Spleen (tissue), 11 donors: ENCODE measurements around the gene KMO. TPM values are rescaled to one million over a fixed set of nuclear protein-coding genes. Genes with fewer than 3 reads are reported as not detected.

Source experiments
- DNase-seq: peaks from one replicate; pipeline ENCODE4 v3.0.0-alpha.2; 2020
- H3K27ac ChIP-seq, 8 donors: fragments of 200-600 bp; sonication (generic) in 7 of 8; 1 replicate in 4 of 8; 2 replicates in 4 of 8; pipeline versions ENCODE4 v1.5.0 to v1.8.0; 2016 to 2021; ENCODE audit warnings: inconsistent platforms in 4 of 8, mild to moderate bottlenecking in 4 of 8, moderate library complexity in 1 of 8
- H3K27me3 ChIP-seq, 7 donors: fragments of 200-600 bp; sonication (generic) in 6 of 7; replicated peaks in 1 of 7; 1 replicate in 4 of 7; 2 replicates in 3 of 7; pipeline versions ENCODE4 v1.5.0 to v1.8.0; 2016 to 2021; ENCODE audit warnings: inconsistent platforms in 3 of 7, mild to moderate bottlenecking in 1 of 7
- H3K36me3 ChIP-seq, 6 donors: fragments of 200-600 bp; sonication (generic) in 5 of 6; 1 replicate in 4 of 6; 2 replicates in 2 of 6; pipeline versions ENCODE4 v1.5.0 to v1.8.0; 2016 to 2021; ENCODE audit warnings: inconsistent platforms in 2 of 6
- H3K4me1 ChIP-seq, 6 donors: fragments of 200-600 bp; sonication (generic) in 5 of 6; 1 replicate in 3 of 6; 2 replicates in 3 of 6; pipeline versions ENCODE4 v1.5.0 to v1.8.0; 2016 to 2021; ENCODE audit warnings: inconsistent platforms in 3 of 6
- H3K4me3 ChIP-seq, 8 donors: fragments of 200-600 bp; sonication (generic) in 7 of 8; 1 replicate in 4 of 8; 2 replicates in 4 of 8; pipeline versions ENCODE4 v1.5.0 to v1.8.0; 2016 to 2021; ENCODE audit warnings: inconsistent platforms in 4 of 8, mild to moderate bottlenecking in 4 of 8, moderate library complexity in 2 of 8
- H3K9me3 ChIP-seq, 8 donors: fragments of 200-600 bp; sonication (generic) in 7 of 8; 1 replicate in 4 of 8; 2 replicates in 4 of 8; pipeline versions ENCODE4 v1.5.0 to v1.8.0; 2016 to 2021; ENCODE audit warnings: inconsistent platforms in 4 of 8
- CTCF ChIP-seq, 11 experiments: fragments of 200-600 bp in 7 of 11; fragments of 450-650 bp in 4 of 11; sonication (generic) in 4 of 11; IDR thresholded peaks in 8 of 11; conservative IDR thresholded peaks in 3 of 11; 1 replicate in 7 of 11; 2 replicates in 4 of 11; pipeline versions ENCODE4 v1.4.0 to v1.8.0; 2016 to 2021; ENCODE audit warnings: antibody characterized with exemption in 11 of 11, inconsistent platforms in 4 of 11, mild to moderate bottlenecking in 1 of 11
- POLR2A ChIP-seq, 3 donors: fragments of 450-650 bp; IDR thresholded peaks; one replicate each; pipeline ENCODE4 v1.5.1; 2017; ENCODE audit warnings: antibody characterized with exemption in 3 of 3, mild to moderate bottlenecking in 1 of 3
- POLR2AphosphoS5 ChIP-seq, 3 donors: sonication (generic); formaldehyde crosslinking; IDR thresholded peaks; one replicate each; pipeline ENCODE4 v1.5.1; 2017; ENCODE audit warnings: antibody characterized with exemption in 3 of 3
- WGBS, 5 donors: extraction: QIAGEN DNeasy Blood & Tissue Kit in 3 of 5; methylation state at CpG; one replicate each; pipeline versions ENCODE4 v1.1.5 to v1.1.7; 2013 to 2018; 5-methylcytosine and 5-hydroxymethylcytosine counted together
- intact Hi-C: fragments of 100-400 bp; cut with DNase I; formaldehyde crosslinking; loops from one replicate; pipeline ENCODE4 v1.15.0; 2023; ENCODE audit warnings: low total_unique reads
- polyA plus RNA-seq, 3 donors: library from polyadenylated mRNA; stranded (reverse); fragments of 200-250 nt; gene quantifications; one replicate each; pipeline ENCODE4 v1.2.1, GENCODE V29; 2013
- total RNA-seq, 7 donors: library from RNA; depleted of rRNA in 3 of 7; stranded (reverse); fragments of >200 nt in 3 of 7; fragmentation: NEBNext Ultra II Directional in 4 of 7; extraction: Animal tissue kit (Norgen Biotek cat#: 25700) in 4 of 7; gene quantifications; one replicate each; pipeline versions ENCODE4 v1.1.0 to v1.2.1, GENCODE V29; 2016 to 2021
- donor health status: healthy with polysubstance abuse.
- donor health status: DM: no; HTN: no; CAD: no; lungs with moderate emphysema.
- donor health status: DM: no; HTN: no; CAD: no.
- donor health status: Bipolar disorder and iron deficiency.
- donor health status: healthy.
- donor health status: DM: no; HTN: no; CAD: no.
- donor health status: DM: yes; HTN: yes; CAD: no.

KMO gene
- total and polyA plus RNA-seq, 10 donors: 10.3 to 25.1 (median 15.2) TPM

DNA sequence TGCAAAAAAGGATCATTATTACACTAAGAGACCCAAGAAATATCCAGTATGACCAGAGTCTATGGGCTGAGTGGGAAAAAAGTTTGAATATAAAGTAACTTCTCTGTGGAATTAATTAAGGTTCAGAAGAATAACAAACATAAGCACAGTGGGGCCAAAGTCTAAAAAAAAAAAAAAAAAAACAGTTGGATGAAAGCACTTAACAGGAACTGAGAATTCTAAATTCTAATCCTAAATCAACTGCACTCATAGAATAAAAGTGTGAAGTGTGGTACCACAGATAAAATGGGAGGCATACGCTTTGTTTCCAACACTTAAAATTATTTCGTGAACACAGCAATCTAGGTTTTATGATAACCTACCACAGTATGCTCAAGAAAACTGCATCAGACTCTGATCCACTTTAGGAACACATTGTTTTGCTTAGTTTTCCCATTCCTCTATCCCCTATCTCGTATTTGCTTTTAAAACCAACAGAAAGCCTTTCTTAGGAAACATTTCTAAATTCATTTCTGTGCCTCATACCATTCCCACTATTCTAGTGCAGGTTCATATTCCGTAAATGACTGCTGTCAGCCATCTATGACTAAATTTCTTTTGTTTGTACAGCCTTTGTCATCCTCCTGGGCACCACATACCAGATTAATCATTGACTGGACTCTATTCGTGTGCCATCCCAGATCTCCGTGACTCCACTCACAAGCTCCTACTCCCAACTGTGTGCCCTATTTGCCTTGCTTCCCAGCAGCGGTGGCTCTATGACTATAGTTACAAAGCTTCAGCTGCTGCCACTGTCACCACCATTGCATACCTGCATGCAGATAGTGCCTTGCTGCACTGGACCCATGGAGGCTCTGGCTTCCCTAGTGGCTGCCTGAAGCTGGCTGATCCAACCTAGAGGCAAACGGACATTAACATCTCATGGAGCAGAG is 83.1 kb downstream of the KMO start:
- Histone ChIP-seq H3K4me3 (no peak overlapping the region), H3K4me1 (peaks cover 0 to 21% (median 6%) of the 10 kb centered on the region in 6 donors), H3K27me3 (no peaks in the 10 kb centered on the region), H3K9me3 (no peaks in the 10 kb centered on the region), H3K36me3 (no peaks in the 10 kb centered on the region), H3K27ac (no peak overlapping the region)
- TF ChIP-seq POLR2A (IDR thresholded peaks at IDR 0.05) (no peak), POLR2AphosphoS5 (IDR thresholded peaks at IDR 0.05) (no peak), CTCF (IDR thresholded peaks at IDR 0.05 in 8 of 11, conservative IDR thresholded peaks at IDR 0.05 in 3 of 11) (no peak)
- intact Hi-C loops: no loop called here
- DNase-seq: no peak
- 89 to 94% (median 92%) methylated on average over 8 of the region's 8 CpGs for WGBS, 5 donors

DNA sequence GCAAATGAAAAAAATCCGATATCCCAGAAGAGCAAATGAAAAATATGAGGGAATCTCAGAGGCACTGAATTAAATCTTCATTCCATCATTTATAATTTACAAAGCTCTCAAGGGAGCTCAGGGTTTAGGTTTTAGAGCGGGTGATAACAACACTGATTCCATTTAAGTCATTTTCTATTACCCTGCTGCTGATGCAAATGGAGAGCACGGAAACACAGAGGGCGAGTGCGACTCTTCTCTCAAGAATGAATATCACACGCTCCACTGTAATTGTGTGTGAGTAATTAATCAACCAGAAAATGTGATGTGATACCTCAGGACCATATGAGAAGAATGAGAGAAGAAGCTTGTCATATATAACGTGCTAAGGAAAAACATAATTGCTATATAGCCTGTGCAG is 85.2 kb downstream of the KMO start:
- no peaks in the 10 kb centered on the region for H3K36me3 ChIP-seq
- DNase-seq: no peak
- 84 to 97% (median 93%) methylated on average over 7 of the region's 7 CpGs for WGBS, 5 donors
- no peak overlapping the region for H3K4me3 ChIP-seq
- H3K27me3 ChIP-seq: no peaks in the 10 kb centered on the region
- H3K27ac ChIP-seq: no peak overlapping the region
- intact Hi-C loops: no loop called here
- no peaks in the 10 kb centered on the region for H3K9me3 ChIP-seq
- TF ChIP-seq POLR2A (IDR thresholded peaks at IDR 0.05) (no peak), CTCF (IDR thresholded peaks at IDR 0.05 in 8 of 11, conservative IDR thresholded peaks at IDR 0.05 in 3 of 11) (no peak), POLR2AphosphoS5 (IDR thresholded peaks at IDR 0.05) (no peak)
- peaks cover 0 to 2% (median 0%) of the 10 kb centered on the region in 6 donors for H3K4me1 ChIP-seq

GRCh38 chr1:241622669-241623068 is 90.5 kb downstream of the KMO start:
- DNase-seq: no peak
- no peak overlapping the region for H3K4me3 ChIP-seq
- TF ChIP-seq POLR2AphosphoS5 (IDR thresholded peaks at IDR 0.05) (no peak), POLR2A (IDR thresholded peaks at IDR 0.05) (no peak), CTCF (IDR thresholded peaks at IDR 0.05 in 8 of 11, conservative IDR thresholded peaks at IDR 0.05 in 3 of 11) (no peak)
- intact Hi-C loops: loop anchor here (10.0 kb wide), 1 partner anchor 88 kb away; the partner anchor contains the start of gene KMO
- no peaks in the 10 kb centered on the region for H3K36me3 ChIP-seq
- H3K4me1 ChIP-seq: peaks cover 0 to 7% (median 5%) of the 10 kb centered on the region in 6 donors
- no peaks in the 10 kb centered on the region for H3K9me3 ChIP-seq
- H3K27ac ChIP-seq: no peak overlapping the region
- WGBS, 5 donors: 93 to 98% (median 96%) methylated on average over 5 of the region's 5 CpGs
- H3K27me3 ChIP-seq: no peaks in the 10 kb centered on the region

- DNase-seq: no peak
- Histone ChIP-seq H3K4me3 (no peak overlapping the region), H3K27me3 (no peaks in the 10 kb centered on the region), H3K4me1 (peaks cover 0 to 16% (median 14%) of the 10 kb centered on the region in 6 donors), H3K27ac (no peak overlapping the region), H3K9me3 (no peaks in the 10 kb centered on the region), H3K36me3 (no peaks in the 10 kb centered on the region)
- intact Hi-C loops: loop anchor here (10.0 kb wide), 1 partner anchor 90 kb away; the partner anchor contains the start of gene KMO
- WGBS, 5 donors: 92 to 100% (median 96%) methylated on average over 2 of the region's 2 CpGs
- no peak for TF ChIP-seq POLR2A (IDR thresholded peaks at IDR 0.05)
- TF ChIP-seq CTCF (IDR thresholded peaks at IDR 0.05 in 8 of 11, conservative IDR thresholded peaks at IDR 0.05 in 3 of 11): no peak
- TF ChIP-seq POLR2AphosphoS5 (IDR thresholded peaks at IDR 0.05): no peak
Observed at GRCh38 chr1:241624935-241625334, 92.8 kb downstream of the KMO start.
